Measurements from ENCODE around the gene SCUBE3.

SCUBE3 gene

GRCh38 chr6:35283361-35283760 is 69.6 kb downstream of the SCUBE3 start:
- TF ChIP-seq CTCF (IDR thresholded peaks at IDR 0.05; ENCODE audit: insufficient read depth, low read length, poor library complexity, severe bottlenecking) = no peak
- H3K27me3 ChIP-seq (replicated peaks; ENCODE audit: control insufficient read depth, insufficient read depth, low read length) = no peaks in the 10 kb centered on the region
- H3K36me3 ChIP-seq (ENCODE audit: control insufficient read depth, insufficient read depth, low read length) = peaks cover 26% of the 10 kb centered on the region
- DNase-seq (ENCODE audit: extremely low read depth, insufficient read length) = no peak
- no peak overlapping the region for H3K4me3 ChIP-seq (replicated peaks; ENCODE audit: low read depth, low read length)

GRCh38 chr6:35287671-35288396 is 74.1 kb downstream of the SCUBE3 start:
- Histone ChIP-seq H3K36me3 (ENCODE audit: control insufficient read depth, insufficient read depth, low read length) (peaks cover 33% of the 10 kb centered on the region), H3K27me3 (replicated peaks; ENCODE audit: control insufficient read depth, insufficient read depth, low read length) (no peaks in the 10 kb centered on the region), H3K4me3 (replicated peaks; ENCODE audit: low read depth, low read length) (no peak overlapping the region)
- TF ChIP-seq CTCF (IDR thresholded peaks at IDR 0.05; ENCODE audit: insufficient read depth, low read length, poor library complexity, severe bottlenecking) = no peak
- no peak for DNase-seq (ENCODE audit: extremely low read depth, insufficient read length)

- Histone ChIP-seq H3K36me3 (ENCODE audit: control insufficient read depth, insufficient read depth, low read length) (peaks cover 33% of the 10 kb centered on the region), H3K27me3 (replicated peaks; ENCODE audit: control insufficient read depth, insufficient read depth, low read length) (no peaks in the 10 kb centered on the region), H3K4me3 (replicated peaks; ENCODE audit: low read depth, low read length) (no peak overlapping the region)
- no peak for TF ChIP-seq CTCF (IDR thresholded peaks at IDR 0.05; ENCODE audit: insufficient read depth, low read length, poor library complexity, severe bottlenecking)
- no peak for DNase-seq (ENCODE audit: extremely low read depth, insufficient read length)
Observed at GRCh38 chr6:35288834-35289233, 75.1 kb downstream of the SCUBE3 start.

GRCh38 chr6:35291491-35291890 is 77.7 kb downstream of the SCUBE3 start:
- Histone ChIP-seq H3K27me3 (replicated peaks; ENCODE audit: control insufficient read depth, insufficient read depth, low read length) (no peaks in the 10 kb centered on the region), H3K4me3 (replicated peaks; ENCODE audit: low read depth, low read length) (no peak overlapping the region), H3K36me3 (ENCODE audit: control insufficient read depth, insufficient read depth, low read length) (peaks cover 36% of the 10 kb centered on the region)
- TF ChIP-seq CTCF (IDR thresholded peaks at IDR 0.05; ENCODE audit: insufficient read depth, low read length, poor library complexity, severe bottlenecking) = no peak
- DNase-seq (ENCODE audit: extremely low read depth, insufficient read length) = no peak

- TF ChIP-seq CTCF (IDR thresholded peaks at IDR 0.05; ENCODE audit: insufficient read depth, low read length, poor library complexity, severe bottlenecking) = no peak
- DNase-seq (ENCODE audit: extremely low read depth, insufficient read length) = no peak
- Histone ChIP-seq H3K27me3 (replicated peaks; ENCODE audit: control insufficient read depth, insufficient read depth, low read length) (no peaks in the 10 kb centered on the region), H3K4me3 (replicated peaks; ENCODE audit: low read depth, low read length) (no peak overlapping the region), H3K36me3 (ENCODE audit: control insufficient read depth, insufficient read depth, low read length) (peaks cover 32% of the 10 kb centered on the region)
Observed at GRCh38 chr6:35292494-35292893, 78.7 kb downstream of the SCUBE3 start.

GRCh38 chr6:35293681-35294080 is 79.9 kb downstream of the SCUBE3 start:
- DNase-seq (ENCODE audit: extremely low read depth, insufficient read length) = no peak
- no peak for TF ChIP-seq CTCF (IDR thresholded peaks at IDR 0.05; ENCODE audit: insufficient read depth, low read length, poor library complexity, severe bottlenecking)
- H3K4me3 ChIP-seq (replicated peaks; ENCODE audit: low read depth, low read length) = no peak overlapping the region
- H3K27me3 ChIP-seq (replicated peaks; ENCODE audit: control insufficient read depth, insufficient read depth, low read length) = no peaks in the 10 kb centered on the region
- peaks cover 27% of the 10 kb centered on the region for H3K36me3 ChIP-seq (ENCODE audit: control insufficient read depth, insufficient read depth, low read length)

Data from GM06990 (cell line).